ENCODE data around the gene CD300E. TPM values are rescaled to one million over a fixed set of nuclear protein-coding genes. Genes with fewer than 3 reads are reported as not detected.

The CD300E gene
- total RNA-seq, 4 donors from 2014 or later, result 0.15 to 0.53 (median 0.18) TPM

DNA sequence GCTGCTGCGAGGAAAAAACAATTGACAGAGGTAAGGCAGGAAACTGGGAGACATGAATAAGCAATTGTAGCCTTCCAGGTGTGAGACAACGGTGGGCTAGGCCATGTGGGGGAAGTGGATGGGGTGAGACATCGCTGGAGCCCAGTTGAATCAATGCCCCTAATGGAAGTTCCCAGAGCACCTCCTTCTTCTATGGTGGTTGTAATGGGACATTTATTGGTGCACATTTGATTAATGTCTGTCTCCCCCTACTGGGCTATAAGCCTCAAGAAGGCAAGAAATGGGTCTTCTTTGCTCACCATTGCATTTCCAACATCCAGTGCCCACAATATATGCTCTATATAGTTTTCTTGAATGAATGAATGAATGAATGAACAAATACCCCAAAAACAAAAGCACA is 22.7 kb upstream of the CD300E start:
- H3K36me3 ChIP-seq, result no peaks in the 10 kb centered on the region
- no peak for TF ChIP-seq POLR2A (IDR thresholded peaks at IDR 0.05)
- TF ChIP-seq, protein P1, sequence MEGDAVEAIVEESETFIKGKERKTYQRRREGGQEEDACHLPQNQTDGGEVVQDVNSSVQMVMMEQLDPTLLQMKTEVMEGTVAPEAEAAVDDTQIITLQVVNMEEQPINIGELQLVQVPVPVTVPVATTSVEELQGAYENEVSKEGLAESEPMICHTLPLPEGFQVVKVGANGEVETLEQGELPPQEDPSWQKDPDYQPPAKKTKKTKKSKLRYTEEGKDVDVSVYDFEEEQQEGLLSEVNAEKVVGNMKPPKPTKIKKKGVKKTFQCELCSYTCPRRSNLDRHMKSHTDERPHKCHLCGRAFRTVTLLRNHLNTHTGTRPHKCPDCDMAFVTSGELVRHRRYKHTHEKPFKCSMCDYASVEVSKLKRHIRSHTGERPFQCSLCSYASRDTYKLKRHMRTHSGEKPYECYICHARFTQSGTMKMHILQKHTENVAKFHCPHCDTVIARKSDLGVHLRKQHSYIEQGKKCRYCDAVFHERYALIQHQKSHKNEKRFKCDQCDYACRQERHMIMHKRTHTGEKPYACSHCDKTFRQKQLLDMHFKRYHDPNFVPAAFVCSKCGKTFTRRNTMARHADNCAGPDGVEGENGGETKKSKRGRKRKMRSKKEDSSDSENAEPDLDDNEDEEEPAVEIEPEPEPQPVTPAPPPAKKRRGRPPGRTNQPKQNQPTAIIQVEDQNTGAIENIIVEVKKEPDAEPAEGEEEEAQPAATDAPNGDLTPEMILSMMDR (IDR thresholded peaks at IDR 0.05), result peak in 5 of 6 experiments; percentile 24 to 61 (median 33)
- H3K9me3 ChIP-seq, result no peaks in the 10 kb centered on the region
- DNase-seq, result no peak
- intact Hi-C loops (cut with DNase I), result no loop called here
- no peak overlapping the region for H3K4me3 ChIP-seq
- H3K27ac ChIP-seq, result no peak overlapping the region
- peaks cover 0 to 55% (median 0%) of the 10 kb centered on the region in 4 donors for H3K27me3 ChIP-seq
- no peaks in the 10 kb centered on the region for H3K4me1 ChIP-seq
- WGBS, 2 donors, result 46 to 51% methylated on average over 3 of the region's 3 CpGs

DNA sequence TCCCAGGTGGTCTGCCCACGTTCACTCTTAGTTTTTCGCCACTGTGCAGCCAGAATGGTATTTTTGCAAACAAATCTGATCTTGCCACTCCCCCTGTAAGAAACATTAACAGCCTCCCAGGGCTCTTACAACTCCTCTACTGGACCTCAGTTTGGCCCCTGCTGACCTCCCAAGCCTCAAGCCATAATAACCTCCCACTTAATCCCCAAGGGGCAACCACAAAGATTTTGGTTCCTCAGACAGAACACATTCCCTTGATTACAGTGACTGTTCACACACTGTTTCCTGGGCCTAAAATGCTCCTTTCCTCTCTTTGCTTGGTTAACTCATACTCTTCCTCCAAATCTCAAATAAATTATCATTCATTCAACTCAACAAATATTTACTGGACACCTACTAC is 21.5 kb upstream of the CD300E start:
- Histone ChIP-seq H3K27me3 (peaks cover 0 to 55% (median 0%) of the 10 kb centered on the region in 4 donors), H3K4me3 (no peak overlapping the region), H3K36me3 (no peaks in the 10 kb centered on the region), H3K4me1 (peaks cover 0 to under 1% (median 0%) of the 10 kb centered on the region in 3 donors), H3K9me3 (no peaks in the 10 kb centered on the region), H3K27ac (no peak overlapping the region)
- DNase-seq, result no peak
- 72 to 79% methylated on average over 2 of the region's 2 CpGs for WGBS, 2 donors
- no peak for TF ChIP-seq POLR2A (IDR thresholded peaks at IDR 0.05)
- TF ChIP-seq, protein P1 (IDR thresholded peaks at IDR 0.05), result no peak
- intact Hi-C loops (cut with DNase I), result no loop called here

DNA sequence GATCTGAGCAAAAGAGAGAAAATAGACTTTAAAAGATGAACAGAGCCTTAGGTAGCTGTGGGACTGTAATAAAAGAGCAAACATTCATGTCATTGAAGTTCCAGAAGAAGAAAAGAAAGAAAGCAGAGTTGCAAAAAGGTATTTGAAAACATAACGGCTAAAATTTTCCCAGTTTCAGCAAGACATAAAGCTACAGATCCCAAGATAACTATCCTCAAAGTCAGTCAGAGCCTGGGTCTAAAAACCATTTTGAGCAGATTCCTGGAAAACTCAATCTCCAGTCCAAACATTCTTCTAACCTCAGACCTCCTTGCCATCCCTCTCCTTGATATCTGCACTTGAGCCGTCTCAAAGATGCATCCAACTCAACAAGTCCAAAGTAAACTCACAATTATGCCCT is 20.9 kb upstream of the CD300E start:
- 73 to 77% methylated on average over 2 of the region's 2 CpGs for WGBS, 2 donors
- peaks cover 0 to 55% (median 0%) of the 10 kb centered on the region in 4 donors for H3K27me3 ChIP-seq

DNA sequence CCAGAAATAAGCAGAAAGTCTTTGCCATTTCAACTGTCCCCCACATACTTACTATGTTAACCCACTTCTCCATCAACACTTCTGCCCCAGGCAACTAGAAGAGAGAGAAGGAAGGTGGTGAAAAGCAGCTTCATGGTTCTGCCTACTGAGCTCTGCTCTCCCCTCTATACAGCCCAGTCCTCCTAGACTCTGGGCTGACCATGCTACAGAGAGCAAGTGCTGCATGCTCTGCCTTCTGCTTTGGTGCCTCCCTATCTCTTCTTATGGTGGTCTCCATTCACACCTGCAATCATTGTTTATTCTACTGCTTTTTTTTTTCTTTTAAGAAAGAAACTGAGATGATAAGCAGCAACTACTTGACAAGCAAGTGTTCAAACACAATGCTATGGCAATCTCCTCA is 20.3 kb upstream of the CD300E start:
- Histone ChIP-seq H3K4me3 (no peak overlapping the region), H3K27ac (no peak overlapping the region), H3K36me3 (no peaks in the 10 kb centered on the region), H3K9me3 (no peaks in the 10 kb centered on the region), H3K27me3 (peaks cover 0 to 55% (median 0%) of the 10 kb centered on the region in 4 donors), H3K4me1 (peaks cover 0 to 4% (median 0%) of the 10 kb centered on the region in 3 donors)
- TF ChIP-seq POLR2A (IDR thresholded peaks at IDR 0.05), result no peak
- TF ChIP-seq, protein P1 (IDR thresholded peaks at IDR 0.05), result no peak
- no peak for DNase-seq
- intact Hi-C loops (cut with DNase I), result no loop called here

More for the DNA sequence above, 20.9 kb upstream of the CD300E start:
- no peaks in the 10 kb centered on the region for H3K36me3 ChIP-seq
- intact Hi-C loops (cut with DNase I), result no loop called here
- no peak overlapping the region for H3K4me3 ChIP-seq
- H3K27ac ChIP-seq, result no peak overlapping the region
- TF ChIP-seq, protein P1 (IDR thresholded peaks at IDR 0.05), result no peak
- no peak for TF ChIP-seq POLR2A (IDR thresholded peaks at IDR 0.05)
- no peaks in the 10 kb centered on the region for H3K9me3 ChIP-seq
- no peak for DNase-seq
- H3K4me1 ChIP-seq, result peaks cover 0 to 4% (median 0%) of the 10 kb centered on the region in 3 donors

DNA sequence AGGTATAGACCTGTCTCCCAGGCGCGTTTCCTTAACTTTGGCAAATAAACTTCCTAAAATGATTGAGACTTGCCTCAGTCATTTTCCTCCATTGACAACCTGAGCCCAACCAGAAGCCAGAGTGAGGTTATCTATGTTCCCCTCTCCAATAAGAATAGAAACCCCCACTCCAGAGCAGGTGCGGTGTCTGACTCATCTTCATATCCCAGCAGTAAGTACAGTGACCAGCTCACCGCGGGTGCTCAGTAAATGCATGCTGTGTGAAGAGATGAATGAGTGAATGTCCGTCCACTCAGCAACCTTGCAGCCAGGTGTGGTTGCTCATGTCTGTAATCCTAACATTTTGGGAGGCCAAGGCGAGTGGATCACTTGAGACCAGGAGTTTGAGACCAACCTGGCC is 19.5 kb upstream of the CD300E start:
- no peak for TF ChIP-seq POLR2A (IDR thresholded peaks at IDR 0.05)
- TF ChIP-seq, protein P1 (IDR thresholded peaks at IDR 0.05), result no peak
- 73 to 92% methylated on average over 3 to 6 of the region's 7 CpGs for WGBS, 2 donors
- H3K27ac ChIP-seq, result no peak overlapping the region
- peaks cover 0 to 53% (median 0%) of the 10 kb centered on the region in 4 donors for H3K27me3 ChIP-seq
- intact Hi-C loops (cut with DNase I), result no loop called here
- DNase-seq, result no peak
- no peaks in the 10 kb centered on the region for H3K9me3 ChIP-seq
- H3K4me1 ChIP-seq, result peaks cover 0 to 4% (median 0%) of the 10 kb centered on the region in 3 donors
- H3K36me3 ChIP-seq, result no peaks in the 10 kb centered on the region
- no peak overlapping the region for H3K4me3 ChIP-seq
